HCT116 (cell line): ENCODE results near the gene C16orf74. TPM values are rescaled to one million over a fixed set of nuclear protein-coding genes. Genes with fewer than 3 reads are reported as not detected.

ENCODE experiments used
- ATAC-seq: fragments of 200-7000 bp; cut with Tn5 transposase; 2 replicates; pipeline ENCODE4 v1.9.1; 2020; ENCODE audit warnings: mild to moderate bottlenecking, moderate library complexity
- BruUV-seq: library from RNA; stranded (reverse); fragments of 400-500 nt; replicated peaks from 2 replicates; lab custom pipeline; 2021; lab: Mats Ljungman, UMichigan
- CTCF ChIA-PET: fragments of 300-600 bp; sonication (Branson Sonifier 250); formaldehyde crosslinking; loops from one replicate; lab custom pipeline; 2021; ENCODE audit warnings: antibody characterized with exemption; lab: Charles Lee
- POLR2A ChIA-PET: fragments of 300-600, 350-600 bp; sonication (Branson Sonifier 250); formaldehyde crosslinking; loops from one replicate; lab custom pipeline; 2021; ENCODE audit warnings: antibody characterized with exemption; lab: Charles Lee
- RAD21 ChIA-PET, 2 experiments: fragments of 300-600 bp; sonication (Branson Sonifier 250); formaldehyde crosslinking; loops; one replicate each; lab custom pipeline; 2023; ENCODE audit warnings: low total read pairs in 2 of 2; ENCODE audit not compliant: uncharacterized antibody in 2 of 2, unreplicated experiment in 2 of 2, low non-redundant PET in 1 of 2; lab: Charles Lee
- DNase-seq: peaks from one replicate; pipeline ENCODE4 v3.0.0-alpha.2; 2010; ENCODE audit warnings: low read depth, low spot score
- H2AFZ ChIP-seq: fragments of 200-600 bp; shearing (Covaris generic), sonication (generic); 2 replicates; pipeline ENCODE4 v1.6.1; 2017; ENCODE audit warnings: low read depth, mixed run types, mixed read lengths, antibody characterized with exemption, low read length; ENCODE audit not compliant: poor library complexity, severe bottlenecking
- H3K27ac ChIP-seq: 2 replicates; pipeline ENCODE4 v1.5.1; 2012; ENCODE audit warnings: low read depth, low read length
- H3K27me3 ChIP-seq: fragments of 200-600 bp; sonication (generic); 2 replicates; pipeline ENCODE4 v1.6.1; 2016; ENCODE audit warnings: mixed run types, low read length, mixed read lengths; ENCODE audit not compliant: insufficient read depth
- H3K36me3 ChIP-seq, 2 experiments: fragments of 200-500 bp in 1 of 2; fragments of 200-600 bp in 1 of 2; sonication (Bioruptor generic) in 1 of 2; sonication (generic) in 1 of 2; 2 replicates each; pipeline versions ENCODE4 v1.5.1 to v1.6.1; 2014 to 2016; ENCODE audit warnings: low read length in 2 of 2, inconsistent platforms in 1 of 2, mixed read lengths in 1 of 2, mixed run types in 1 of 2; ENCODE audit not compliant: insufficient read depth in 2 of 2, control insufficient read depth in 1 of 2
- H3K4me1 ChIP-seq, 2 experiments: fragments of 200-600 bp in 1 of 2; sonication (generic) in 1 of 2; 2 replicates each; pipeline versions ENCODE4 v1.5.1 to v1.6.1; 2012 to 2017; ENCODE audit warnings: low read length in 2 of 2, inconsistent platforms in 1 of 2, mild to moderate bottlenecking in 1 of 2, mixed read lengths in 1 of 2, mixed run types in 1 of 2, moderate library complexity in 1 of 2; ENCODE audit not compliant: insufficient read depth in 2 of 2, control insufficient read depth in 1 of 2
- H3K4me2 ChIP-seq: fragments of 200-600 bp; sonication (generic); 2 replicates; pipeline ENCODE4 v1.6.1; 2017; ENCODE audit warnings: mixed run types, low read length, mixed read lengths
- H3K4me3 ChIP-seq, 2 experiments: fragments of 200-600 bp in 1 of 2; sonication (generic) in 1 of 2; replicated peaks in 1 of 2; 2 replicates each; pipeline ENCODE4 v1.5.1; 2011 to 2016; ENCODE audit warnings: low read length in 2 of 2, control low read depth in 1 of 2, low read depth in 1 of 2, mild to moderate bottlenecking in 1 of 2, mixed read lengths in 1 of 2, mixed run types in 1 of 2
- H3K79me2 ChIP-seq: fragments of 200-600 bp; sonication (generic); 2 replicates; pipeline ENCODE4 v1.6.1; 2017; ENCODE audit warnings: mild to moderate bottlenecking, mixed run types, low read length, moderate library complexity, mixed read lengths; ENCODE audit not compliant: insufficient read depth
- H3K9ac ChIP-seq: fragments of 200-600 bp; sonication (generic); 2 replicates; pipeline ENCODE4 v1.6.1; 2016; ENCODE audit warnings: low read length, mixed read lengths
- H3K9me2 ChIP-seq: fragments of 200-600 bp; sonication (generic), shearing (Covaris generic); 2 replicates; pipeline ENCODE4 v1.6.1; 2017; ENCODE audit warnings: mixed run types, mild to moderate bottlenecking, moderate library complexity; ENCODE audit not compliant: insufficient read depth
- H3K9me3 ChIP-seq, 2 experiments: fragments of 200-500 bp in 1 of 2; fragments of 200-600 bp in 1 of 2; sonication (Bioruptor generic) in 1 of 2; sonication (generic) in 1 of 2; 2 replicates each; pipeline ENCODE4 v1.6.1; 2014 to 2017; ENCODE audit warnings: low read length in 2 of 2, mixed read lengths in 2 of 2, inconsistent platforms in 1 of 2, low read depth in 1 of 2, mild to moderate bottlenecking in 1 of 2, mixed run types in 1 of 2, moderate library complexity in 1 of 2; ENCODE audit not compliant: control insufficient read depth in 1 of 2, insufficient read depth in 1 of 2
- H4K20me1 ChIP-seq: fragments of 200-600 bp; sonication (generic), shearing (Covaris generic); 2 replicates; pipeline ENCODE4 v1.6.1; 2017; ENCODE audit warnings: mixed run types, mild to moderate bottlenecking, moderate library complexity; ENCODE audit not compliant: insufficient read depth
- CBX3 ChIP-seq: IDR thresholded peaks from 2 replicates; pipeline ENCODE4 v1.6.1; 2012; ENCODE audit warnings: low read depth
- CEBPB ChIP-seq: IDR thresholded peaks from 2 replicates; pipeline ENCODE4 v1.6.1; 2012; ENCODE audit warnings: low read depth
- EGR1 ChIP-seq: IDR thresholded peaks from 2 replicates; pipeline ENCODE4 v1.6.1; 2012; ENCODE audit warnings: low read depth
- EZH2 ChIP-seq: fragments of 200-600 bp; sonication (generic); IDR thresholded peaks from 2 replicates; pipeline ENCODE4 v1.6.1; 2017; ENCODE audit warnings: antibody characterized with exemption, mixed run types
- EZH2phosphoT487 ChIP-seq: fragments of 200-600 bp; IDR thresholded peaks from 2 replicates; pipeline ENCODE4 v1.6.1; 2018; ENCODE audit warnings: antibody characterized with exemption, borderline replicate concordance
- FOSL1 ChIP-seq: IDR thresholded peaks from 2 replicates; pipeline ENCODE4 v1.6.1; 2012; ENCODE audit warnings: low read depth
- JUND ChIP-seq: IDR thresholded peaks from 2 replicates; pipeline ENCODE4 v1.6.1; 2012
- POLR2A ChIP-seq: IDR thresholded peaks from 2 replicates; pipeline ENCODE4 v1.7.0; 2011; ENCODE audit warnings: borderline replicate concordance; ENCODE audit not compliant: insufficient read depth, insufficient read length; ENCODE audit errors: extremely low read depth
- POLR2AphosphoS5 ChIP-seq: IDR thresholded peaks from 2 replicates; pipeline ENCODE4 v1.6.1; 2011; ENCODE audit warnings: mild to moderate bottlenecking, low read depth, low read length, moderate library complexity
- TCF7L2 ChIP-seq: IDR thresholded peaks from 2 replicates; pipeline ENCODE4 v1.7.0; 2011; ENCODE audit warnings: borderline replicate concordance, inconsistent platforms; ENCODE audit not compliant: insufficient read depth, insufficient read length; ENCODE audit errors: extremely low read depth
- YY1 ChIP-seq: IDR thresholded peaks from 2 replicates; pipeline ENCODE4 v1.6.1; 2011; ENCODE audit warnings: low read length, low read depth, moderate library complexity, mild to moderate bottlenecking; ENCODE audit not compliant: insufficient replicate concordance; ENCODE audit errors: extremely low read depth
- intact Hi-C: fragments of 100-400 bp; cut with micrococcal nuclease; formaldehyde crosslinking; loops from 2 replicates; pipeline ENCODE4 v1.10.0; 2022
- total RNA-seq: library from RNA; stranded (reverse); gene quantifications from one replicate; pipeline ENCODE4 v1.2.1, GENCODE V29; 2021; ENCODE audit not compliant: unreplicated experiment
- TF ChIP-seq, protein P1 (sequence below): IDR thresholded peaks from 2 replicates; pipeline ENCODE4 v1.6.1; 2011; ENCODE audit warnings: mild to moderate bottlenecking, low read length, moderate library complexity; ENCODE audit not compliant: insufficient replicate concordance; ENCODE audit errors: extremely low read depth

Gene C16orf74
- total RNA-seq, 1 experiment from 2014 or later, result 30.0 TPM

DNA sequence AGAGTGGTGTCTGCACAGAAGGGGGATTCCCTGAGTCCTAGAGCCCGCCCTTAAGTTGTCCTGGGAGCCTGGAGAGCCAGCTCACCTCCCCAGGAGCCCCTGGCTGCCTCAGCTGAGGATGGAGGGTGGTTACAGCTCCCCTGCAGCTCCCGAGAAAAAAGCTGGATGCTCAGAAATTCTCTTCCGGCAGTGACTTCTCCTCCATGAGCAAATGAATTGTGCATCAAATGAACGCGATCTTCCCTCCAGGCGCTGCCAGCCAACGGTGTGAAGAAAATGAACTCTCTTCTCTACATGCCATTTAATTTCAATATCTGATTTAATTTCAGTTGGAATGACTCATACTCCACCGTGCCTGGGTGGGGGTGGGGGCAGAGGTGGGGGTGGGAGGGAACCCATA is 14.3 kb upstream of the C16orf74 start:
- Histone ChIP-seq H3K79me2 (no peaks in the 10 kb centered on the region), H3K9me2 (no peaks in the 10 kb centered on the region), H3K27me3 (peaks cover 4% of the 10 kb centered on the region; the same call in 1 of the 2 replicates), H4K20me1 (no peaks in the 10 kb centered on the region), H3K4me2 (no peak overlapping the region), H3K4me3 (no peak overlapping the region), H3K9ac (no peak overlapping the region), H3K27ac (no peak overlapping the region), H3K9me3 (no peaks in the 10 kb centered on the region), H3K4me1 (peaks cover 15 to 21% of the 10 kb centered on the region in 2 experiments), H2AFZ (no peak overlapping the region), H3K36me3 (no peaks in the 10 kb centered on the region)
- ChIA-PET CTCF (no interaction called here), RAD21 (no interaction called here), POLR2A (interaction anchor here (1.2 kb wide), 1 partner anchor 47 kb away, joined by 3 read pairs; no protein-coding TSS in a partner anchor)
- TF ChIP-seq TCF7L2 (no peak), EZH2phosphoT487 (no peak), EGR1 (no peak), CEBPB (no peak), YY1 (no peak), JUND (no peak), FOSL1 (no peak), POLR2A (no peak), CBX3 (no peak), EZH2 (no peak), POLR2AphosphoS5 (no peak)
- TF ChIP-seq, protein P1, sequence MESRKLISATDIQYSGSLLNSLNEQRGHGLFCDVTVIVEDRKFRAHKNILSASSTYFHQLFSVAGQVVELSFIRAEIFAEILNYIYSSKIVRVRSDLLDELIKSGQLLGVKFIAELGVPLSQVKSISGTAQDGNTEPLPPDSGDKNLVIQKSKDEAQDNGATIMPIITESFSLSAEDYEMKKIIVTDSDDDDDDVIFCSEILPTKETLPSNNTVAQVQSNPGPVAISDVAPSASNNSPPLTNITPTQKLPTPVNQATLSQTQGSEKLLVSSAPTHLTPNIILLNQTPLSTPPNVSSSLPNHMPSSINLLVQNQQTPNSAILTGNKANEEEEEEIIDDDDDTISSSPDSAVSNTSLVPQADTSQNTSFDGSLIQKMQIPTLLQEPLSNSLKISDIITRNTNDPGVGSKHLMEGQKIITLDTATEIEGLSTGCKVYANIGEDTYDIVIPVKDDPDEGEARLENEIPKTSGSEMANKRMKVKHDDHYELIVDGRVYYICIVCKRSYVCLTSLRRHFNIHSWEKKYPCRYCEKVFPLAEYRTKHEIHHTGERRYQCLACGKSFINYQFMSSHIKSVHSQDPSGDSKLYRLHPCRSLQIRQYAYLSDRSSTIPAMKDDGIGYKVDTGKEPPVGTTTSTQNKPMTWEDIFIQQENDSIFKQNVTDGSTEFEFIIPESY, result no peak
- BruUV-seq, result no TSS peak
- intact Hi-C loops, result no loop called here
- ATAC-seq (no peak), DNase-seq (no peak)
